ENCODE results near the gene PKMYT1.
A peak's percentile ranks its signal among the peaks of the same experiment; 100 is the strongest.

DNA sequence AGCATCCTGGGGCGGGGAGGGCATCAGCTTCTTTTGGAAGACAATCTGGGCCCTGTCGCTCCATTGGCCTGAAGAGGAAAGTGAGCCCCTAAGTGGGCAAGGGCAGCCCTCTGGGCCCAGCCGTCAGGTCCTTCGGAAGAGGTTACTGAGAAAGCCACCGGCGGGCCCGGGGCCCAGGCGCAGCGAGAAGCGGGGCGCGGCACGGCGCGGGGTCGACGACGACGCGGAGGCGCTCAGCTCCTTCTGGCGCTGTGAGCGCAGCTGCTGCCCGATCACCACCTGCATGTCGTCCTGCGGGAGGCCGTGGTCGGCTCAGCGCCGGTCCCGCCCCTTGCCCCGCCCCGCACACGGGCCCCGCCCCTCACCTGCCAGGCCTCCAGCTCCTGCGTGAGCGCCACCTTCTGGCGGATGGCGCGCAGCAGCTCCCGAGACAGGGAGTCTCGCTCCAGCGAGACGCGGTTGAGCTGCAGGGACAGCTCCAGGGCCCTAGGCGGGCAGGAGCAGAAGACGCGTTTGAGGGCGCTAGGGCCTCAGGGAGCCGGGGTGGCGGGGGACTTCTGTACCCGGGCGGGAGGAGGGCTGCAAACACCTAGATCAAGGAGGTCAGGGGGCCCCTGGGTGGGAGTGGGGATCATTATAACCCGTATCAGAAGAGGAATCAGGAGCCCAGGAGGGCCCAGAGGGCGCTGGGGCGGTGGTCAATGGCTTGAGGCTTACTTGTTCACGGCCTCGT, 47.9 kb upstream of the PKMYT1 start:
- TF ChIP-seq EZH2 (IDR thresholded peaks at IDR 0.05; ENCODE audit: low read length, missing control alignments) (no peak), CTCF (conservative IDR thresholded peaks at IDR 0.05 in 1 of 2, IDR thresholded peaks at IDR 0.05 in 1 of 2; ENCODE audit: low read depth in 1 of 2, low read length in 2 of 2) (peak; percentile 24 to 57)
